Astrocyte of the hippocampus (primary cell): ENCODE measurements around the gene SERPINH1.
A peak's percentile ranks its signal among the peaks of the same experiment; 100 is the strongest.

Source experiments
- DNase-seq: peaks from one replicate; pipeline ENCODE4 v3.0.0; 2011; ENCODE audit warnings: low read depth, low spot score

The SERPINH1 gene

GRCh38 chr11:75562048-75562835 is at the start of gene SERPINH1:
Gene SERPINH1, plus strand, starts transcription at chr11:75562253. Its CDS starts 4,097 bp downstream, at chr11:75566350.
- DNase-seq: peak; percentile 93

GRCh38 chr11:75513250-75513649 is 48.8 kb upstream of the SERPINH1 start:
- DNase-seq: peak; percentile 35

DNA sequence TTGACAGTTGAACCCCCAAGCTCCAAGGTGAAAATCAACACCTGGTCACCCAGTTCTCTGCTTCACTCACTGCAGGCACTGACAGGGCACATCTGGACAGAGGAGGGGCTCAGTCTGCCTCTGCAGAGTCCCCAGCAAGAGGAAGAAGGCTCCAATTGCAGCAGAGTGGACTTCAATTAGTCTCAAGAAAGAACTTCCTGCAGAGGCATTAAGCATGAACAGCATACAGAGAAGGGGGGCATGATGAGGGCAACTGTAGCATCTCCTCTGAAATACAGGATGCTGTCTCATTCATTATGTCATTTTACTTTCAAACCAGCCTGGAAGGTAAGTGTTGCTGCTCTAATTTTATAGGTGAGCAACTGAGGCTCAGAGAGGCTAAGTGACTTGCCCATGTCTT is 47.5 kb upstream of the SERPINH1 start:
- no peak for DNase-seq

GRCh38 chr11:75516140-75516539 is 45.9 kb upstream of the SERPINH1 start:
- no peak for DNase-seq

DNA sequence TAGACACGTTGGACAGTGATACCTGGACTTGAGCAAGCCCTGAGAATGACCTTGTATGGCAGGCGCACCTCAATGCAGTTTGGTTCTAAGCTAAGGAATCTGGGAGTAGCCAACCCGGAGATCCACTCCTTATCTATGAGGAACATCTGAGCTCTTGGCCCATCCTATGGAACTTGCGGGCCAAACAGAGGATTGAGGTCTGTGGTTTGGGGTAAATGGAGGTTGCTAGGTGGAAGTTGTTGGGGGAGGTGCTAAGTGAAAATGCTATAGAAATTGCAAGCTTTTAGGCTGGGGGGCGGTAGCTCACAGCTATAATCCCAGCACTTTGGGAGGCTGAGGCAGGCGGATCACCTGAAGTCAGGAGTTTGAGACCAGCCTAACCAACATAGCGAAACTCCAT is 45.2 kb upstream of the SERPINH1 start:
- DNase-seq: no peak

GRCh38 chr11:75518204-75518549 is 43.9 kb upstream of the SERPINH1 start:
- no peak for DNase-seq

GRCh38 chr11:75518771-75519653 is 43.0 kb upstream of the SERPINH1 start:
- no peak for DNase-seq

- DNase-seq: no peak
These were observed 41.4 kb upstream of the SERPINH1 start for GRCh38 chr11:75520688-75521087.

- DNase-seq: no peak
These were observed 39.6 kb upstream of the SERPINH1 start for GRCh38 chr11:75522286-75523044.

DNA sequence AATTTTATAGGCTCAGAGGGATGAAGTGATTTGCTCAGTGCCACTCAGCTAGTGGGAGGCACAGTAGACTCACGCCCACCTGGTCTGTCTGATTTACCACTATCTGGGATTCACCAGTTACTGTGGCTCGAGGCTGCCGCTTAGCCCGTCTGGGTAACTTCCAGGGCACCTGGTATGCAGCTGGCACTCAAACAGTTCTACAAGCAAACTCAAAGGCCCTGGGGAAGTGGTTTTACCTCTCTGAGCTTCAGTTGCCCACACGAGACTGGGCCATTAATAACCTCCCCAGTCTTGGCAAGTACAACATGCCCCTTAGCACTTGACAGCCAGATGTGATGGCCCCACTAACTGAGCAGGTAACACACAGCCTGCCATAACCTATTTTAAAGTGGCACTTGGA is 38.9 kb upstream of the SERPINH1 start:
- DNase-seq: no peak

DNA sequence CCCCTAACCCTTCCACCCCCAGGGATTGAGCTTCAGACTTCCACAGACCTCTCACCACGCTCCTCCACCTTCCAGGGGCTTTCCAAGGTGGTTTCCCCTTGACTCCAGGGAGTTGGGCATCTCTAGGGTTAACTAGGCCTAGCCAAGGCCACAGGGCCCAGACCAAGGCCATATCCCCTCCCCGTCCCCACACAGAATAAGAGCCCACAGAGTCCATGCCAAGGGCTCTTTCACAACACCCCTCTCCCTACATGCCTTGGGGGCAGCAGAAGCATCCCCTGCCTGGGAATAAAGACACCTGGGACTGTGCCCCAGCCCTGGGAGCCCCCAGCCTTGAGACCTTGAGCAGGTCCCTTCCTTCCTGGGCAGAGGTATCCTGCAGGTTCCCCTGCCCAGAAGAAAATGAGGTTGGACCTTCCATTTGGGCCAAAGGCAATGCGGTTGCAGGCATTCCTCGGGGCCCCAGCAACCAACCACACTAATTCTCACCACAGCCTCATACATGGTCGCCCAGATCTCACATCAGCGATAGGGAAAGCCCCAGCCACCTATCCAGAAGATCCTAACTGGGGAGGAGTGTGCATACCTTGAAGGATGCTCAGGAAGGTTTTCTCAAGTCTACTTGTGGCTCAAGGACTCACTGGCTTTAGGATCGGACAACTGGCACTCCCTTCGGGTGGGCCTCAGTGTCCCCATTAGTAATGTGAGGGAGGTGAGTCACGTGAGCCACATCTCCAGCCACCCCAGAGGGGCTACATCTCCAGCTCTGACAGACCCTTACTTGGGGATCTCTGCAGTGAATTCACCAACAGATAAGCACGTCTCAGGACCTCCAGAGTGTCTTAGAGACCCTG is 38.0 kb upstream of the SERPINH1 start:
- DNase-seq: no peak

GRCh38 chr11:75524665-75525432 is 37.2 kb upstream of the SERPINH1 start:
- peak; percentile 37 for DNase-seq

- DNase-seq: peak; percentile 97
These were observed 36.4 kb upstream of the SERPINH1 start, which contains the start of gene GDPD5 for GRCh38 chr11:75525433-75526191. Gene GDPD5, minus strand, starts transcription at chr11:75525941. Its CDS starts 48,206 bp downstream, at chr11:75477735.

DNA sequence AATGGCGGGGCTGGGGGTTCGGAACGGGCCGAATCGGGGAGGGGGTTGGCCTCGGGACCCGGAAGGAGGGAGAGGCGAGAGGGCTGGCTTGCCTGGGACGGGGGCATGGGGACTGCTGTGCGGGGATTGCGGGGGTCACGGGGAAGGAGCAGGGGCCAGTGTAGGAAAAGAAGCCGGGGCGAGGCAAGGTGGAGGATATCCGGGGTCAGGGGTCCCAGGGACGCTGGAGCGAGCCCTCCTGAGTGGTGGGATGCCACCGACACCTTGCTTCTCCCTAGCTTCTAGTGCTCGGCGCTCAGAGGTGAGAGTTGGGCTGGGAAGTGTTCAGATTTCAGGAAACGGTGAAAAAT is 35.9 kb upstream of the SERPINH1 start:
- no peak for DNase-seq

GRCh38 chr11:75527130-75527529 is 34.9 kb upstream of the SERPINH1 start:
- no peak for DNase-seq

DNA sequence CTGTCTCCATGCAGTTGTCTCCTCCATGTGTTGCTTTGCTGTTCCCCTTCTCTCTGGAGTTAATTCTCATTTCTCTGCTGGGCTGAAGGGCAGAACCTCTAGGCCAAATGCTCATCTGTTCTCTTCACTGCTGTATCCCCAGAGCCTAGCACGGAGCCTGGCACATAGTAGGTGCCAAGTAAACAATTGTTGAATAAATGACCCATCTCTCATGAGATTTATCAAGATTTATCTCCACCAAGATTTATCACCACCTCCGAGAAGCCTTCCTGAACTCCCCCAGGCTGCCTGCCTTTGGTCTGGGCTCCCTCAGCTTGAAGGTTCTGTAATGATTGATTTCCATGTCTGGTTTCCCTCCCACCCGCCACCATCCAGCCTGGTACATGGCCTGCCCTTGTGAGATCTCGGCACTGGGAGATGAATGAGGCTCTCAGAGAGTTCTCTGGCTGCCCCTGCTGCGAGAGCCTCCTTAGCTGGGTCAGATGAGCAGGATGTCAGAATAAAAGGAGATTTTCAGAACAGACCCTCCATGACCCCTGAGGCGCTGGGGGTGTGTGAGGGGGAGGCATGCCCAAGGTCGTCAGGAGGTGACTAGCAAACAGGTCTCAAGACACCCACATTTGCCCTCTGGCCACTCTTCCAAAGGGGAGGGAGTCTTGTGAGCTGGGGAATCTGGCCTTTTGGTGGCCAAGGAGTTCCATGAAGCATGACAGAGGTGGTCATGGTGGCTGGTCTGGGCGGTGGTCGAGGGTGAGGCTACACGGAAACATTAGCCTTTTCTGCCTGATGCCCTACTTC is 33.9 kb upstream of the SERPINH1 start:
- no peak for DNase-seq

- no peak for DNase-seq
These were observed 31.5 kb upstream of the SERPINH1 start for GRCh38 chr11:75530577-75530976.

- no peak for DNase-seq
These were observed 30.7 kb upstream of the SERPINH1 start for GRCh38 chr11:75531325-75531724.
